Measurements from ENCODE around the gene NAA50.

The NAA50 gene

GRCh38 chr3:113754494-113755159, 8.6 kb upstream of the NAA50 start (continued):
- no peak for TF ChIP-seq ZNF26 (tag by site-specific recombination; IDR thresholded peaks at IDR 0.05)
- no peak for TF ChIP-seq ZNF341 (tag by site-specific recombination; IDR thresholded peaks at IDR 0.05; ENCODE audit: low read depth)
- no peak for TF ChIP-seq ZNF404 (tag by site-specific recombination; IDR thresholded peaks at IDR 0.05)

- Histone ChIP-seq H3K36me3 (ENCODE audit: control insufficient read depth in 2 of 2, insufficient read depth in 1 of 2, low read length in 2 of 2) (peaks cover 0 to under 1% of the 10 kb centered on the region in 2 experiments; a peak in 1 of 3 replicates), H3K27ac (ENCODE audit: extremely low read depth, low read depth, low read length) (no peak overlapping the region), H3K4me1 (ENCODE audit: control insufficient read depth, insufficient read depth, low read length) (no peaks in the 10 kb centered on the region), H3K9me3 (ENCODE audit: control insufficient read depth, insufficient read depth, low read depth, low read length) (no peaks in the 10 kb centered on the region), H3K4me3 (ENCODE audit: low read depth, low read length) (no peak overlapping the region)
- TF ChIP-seq ZNF138 (tag by site-specific recombination; IDR thresholded peaks at IDR 0.05; ENCODE audit: borderline replicate concordance) (no peak), ZNF707 (tag by site-specific recombination; IDR thresholded peaks at IDR 0.05) (no peak), ZNF514 (tag by site-specific recombination; IDR thresholded peaks at IDR 0.05) (no peak), KLF9 (tag by site-specific recombination; IDR thresholded peaks at IDR 0.05; ENCODE audit: low read depth) (no peak), ZNF211 (tag by site-specific recombination; IDR thresholded peaks at IDR 0.05; ENCODE audit: low read depth) (no peak), ZNF19 (tag by site-specific recombination; IDR thresholded peaks at IDR 0.05; ENCODE audit: low read depth) (no peak), ZBTB10 (tag by site-specific recombination; IDR thresholded peaks at IDR 0.05) (no peak), ZNF664 (tag by site-specific recombination; IDR thresholded peaks at IDR 0.05) (no peak), ZNF423 (tag by site-specific recombination; IDR thresholded peaks at IDR 0.05) (no peak)
- ChIA-PET CTCF (no interaction called here), POLR2A (no interaction called here)
These were observed 7.4 kb upstream of the NAA50 start for GRCh38 chr3:113753376-113753985.

GRCh38 chr3:113751141-113751540, 5.1 kb upstream of the NAA50 start:
- no peaks in the 10 kb centered on the region for H3K9me3 ChIP-seq (ENCODE audit: control insufficient read depth, insufficient read depth, low read depth, low read length)
- TF ChIP-seq HIC1 (tag by site-specific recombination; IDR thresholded peaks at IDR 0.05) (no peak), ZNF558 (tag by site-specific recombination; IDR thresholded peaks at IDR 0.05) (no peak), KLF17 (tag by site-specific recombination; IDR thresholded peaks at IDR 0.05) (no peak)
- H3K4me3 ChIP-seq (ENCODE audit: low read depth, low read length), result no peak overlapping the region
- CTCF ChIA-PET, result no interaction called here
- no peak overlapping the region for H3K27ac ChIP-seq (ENCODE audit: extremely low read depth, low read depth, low read length)
- no peaks in the 10 kb centered on the region for H3K4me1 ChIP-seq (ENCODE audit: control insufficient read depth, insufficient read depth, low read length)
- POLR2A ChIA-PET, result no interaction called here
- no peaks in the 10 kb centered on the region for H3K36me3 ChIP-seq (ENCODE audit: control insufficient read depth in 2 of 2, insufficient read depth in 1 of 2, low read length in 2 of 2)
